Peyer's patch (tissue), 4 donors: Measurements from ENCODE around the gene MPG. TPM values are rescaled to one million over a fixed set of nuclear protein-coding genes. Genes with fewer than 3 reads are reported as not detected.
A peak's percentile ranks its signal among the peaks of the same experiment; 100 is the strongest.
"Not testable (repeated sequence)": the region's sequence is repeated elsewhere in the genome, so short reads cannot be mapped to it uniquely, and the experiment has no call there.

Source experiments
- DNase-seq, 3 donors: peaks; one replicate each; pipeline ENCODE4 v3.0.0-alpha.2; 2017 to 2019
- H3K27ac ChIP-seq, 4 donors: fragments of 200-600 bp; sonication (generic); one replicate each; pipeline ENCODE4 v1.5.1; 2016 to 2019
- H3K27me3 ChIP-seq, 2 donors: fragments of 200-600 bp; sonication (generic); one replicate each; pipeline ENCODE4 v1.5.1; 2019
- H3K36me3 ChIP-seq, 3 donors: fragments of 200-600 bp; sonication (generic); one replicate each; pipeline ENCODE4 v1.5.1; 2016 to 2019
- H3K4me1 ChIP-seq, 4 donors: fragments of 200-600 bp; sonication (generic); one replicate each; pipeline ENCODE4 v1.5.1; 2016 to 2019
- H3K4me3 ChIP-seq, 4 donors: fragments of 200-600 bp; sonication (generic); 1 replicate in 3 of 4; 2 replicates in 1 of 4; pipeline ENCODE4 v1.5.1; 2016 to 2019; ENCODE audit warnings: mild to moderate bottlenecking in 1 of 4
- H3K9me3 ChIP-seq, 4 donors: fragments of 200-600 bp; sonication (generic); one replicate each; pipeline ENCODE4 v1.5.1; 2016 to 2019; ENCODE audit warnings: mild to moderate bottlenecking in 1 of 4
- POLR2A ChIP-seq, 2 donors: fragments of 450-650 bp; IDR thresholded peaks; one replicate each; pipeline ENCODE4 v1.5.1; 2017; ENCODE audit warnings: antibody characterized with exemption in 2 of 2, mild to moderate bottlenecking in 2 of 2, moderate library complexity in 2 of 2
- total RNA-seq, 4 donors: library from RNA; depleted of rRNA; stranded (reverse); fragments of >200 nt; gene quantifications; one replicate each; pipeline ENCODE4 v1.1.0, GENCODE V29; 2016
- TF ChIP-seq, protein P1 (sequence below), 6 experiments: fragments of 450-650 bp in 4 of 6; fragments of 200-600 bp in 2 of 6; sonication (generic) in 1 of 6; IDR thresholded peaks; one replicate each; pipeline ENCODE4 v1.5.1; 2017 to 2019; ENCODE audit warnings: antibody characterized with exemption in 6 of 6, mild to moderate bottlenecking in 3 of 6, moderate library complexity in 1 of 6

The MPG gene, protein sequence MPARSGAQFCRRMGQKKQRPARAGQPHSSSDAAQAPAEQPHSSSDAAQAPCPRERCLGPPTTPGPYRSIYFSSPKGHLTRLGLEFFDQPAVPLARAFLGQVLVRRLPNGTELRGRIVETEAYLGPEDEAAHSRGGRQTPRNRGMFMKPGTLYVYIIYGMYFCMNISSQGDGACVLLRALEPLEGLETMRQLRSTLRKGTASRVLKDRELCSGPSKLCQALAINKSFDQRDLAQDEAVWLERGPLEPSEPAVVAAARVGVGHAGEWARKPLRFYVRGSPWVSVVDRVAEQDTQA
- total RNA-seq, result 10 to 100 TPM; 21.5 to 63.4 (median 44.7) TPM

DNA sequence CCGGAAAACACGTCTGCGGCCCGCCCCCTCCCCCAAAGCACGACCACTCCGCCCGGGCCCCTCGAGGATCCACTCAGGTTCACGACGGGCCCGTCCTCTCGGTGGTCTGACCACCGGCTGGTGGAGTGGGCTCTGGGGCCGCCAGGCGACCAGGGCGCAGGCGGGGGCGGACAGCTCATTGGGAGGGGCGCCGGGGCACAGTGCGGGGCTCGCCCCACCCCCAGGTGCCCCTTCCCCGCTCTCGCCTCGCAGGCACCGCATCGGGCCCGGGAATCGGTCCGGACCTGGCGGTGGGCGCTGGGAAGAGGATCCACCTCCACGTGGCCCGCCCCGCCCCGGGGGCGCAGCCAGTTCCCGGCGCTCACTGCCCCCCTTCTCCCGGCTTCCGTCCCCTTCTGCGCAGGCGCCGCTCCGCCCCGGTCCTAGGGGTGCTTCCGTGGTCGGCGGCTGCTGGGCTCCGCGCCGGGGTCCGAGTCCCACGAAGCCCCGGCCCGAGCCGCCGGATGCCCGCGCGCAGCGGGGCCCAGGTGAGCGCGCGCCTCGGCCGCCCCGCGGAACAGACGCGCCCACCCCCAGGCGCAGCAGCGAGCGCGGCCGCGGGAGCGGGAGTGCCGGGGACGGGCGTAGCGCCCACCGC, at the start of gene MPG:
MPG (plus strand) TSS at position 419 of the 637 bp plus-strand sequence; CDS start at position 504, 85 bp downstream.
- Histone ChIP-seq H3K4me1 (peaks cover 0 to 50% (median 19%) of the 10 kb centered on the region in 4 donors), H3K4me3 (peak within 1 kb of the TSS; percentile 62 to 98 (median 96)), H3K27me3 (no peaks in the 10 kb centered on the region), H3K9me3 (no peaks in the 10 kb centered on the region), H3K36me3 (peaks cover 0 to 16% (median 0%) of the 10 kb centered on the region in 3 donors), H3K27ac (peak within 1 kb of the TSS; percentile 83 to 92 (median 89))
- peak; percentile 85 to 94 (median 86) for DNase-seq
- TF ChIP-seq, protein P1, sequence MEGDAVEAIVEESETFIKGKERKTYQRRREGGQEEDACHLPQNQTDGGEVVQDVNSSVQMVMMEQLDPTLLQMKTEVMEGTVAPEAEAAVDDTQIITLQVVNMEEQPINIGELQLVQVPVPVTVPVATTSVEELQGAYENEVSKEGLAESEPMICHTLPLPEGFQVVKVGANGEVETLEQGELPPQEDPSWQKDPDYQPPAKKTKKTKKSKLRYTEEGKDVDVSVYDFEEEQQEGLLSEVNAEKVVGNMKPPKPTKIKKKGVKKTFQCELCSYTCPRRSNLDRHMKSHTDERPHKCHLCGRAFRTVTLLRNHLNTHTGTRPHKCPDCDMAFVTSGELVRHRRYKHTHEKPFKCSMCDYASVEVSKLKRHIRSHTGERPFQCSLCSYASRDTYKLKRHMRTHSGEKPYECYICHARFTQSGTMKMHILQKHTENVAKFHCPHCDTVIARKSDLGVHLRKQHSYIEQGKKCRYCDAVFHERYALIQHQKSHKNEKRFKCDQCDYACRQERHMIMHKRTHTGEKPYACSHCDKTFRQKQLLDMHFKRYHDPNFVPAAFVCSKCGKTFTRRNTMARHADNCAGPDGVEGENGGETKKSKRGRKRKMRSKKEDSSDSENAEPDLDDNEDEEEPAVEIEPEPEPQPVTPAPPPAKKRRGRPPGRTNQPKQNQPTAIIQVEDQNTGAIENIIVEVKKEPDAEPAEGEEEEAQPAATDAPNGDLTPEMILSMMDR (IDR thresholded peaks at IDR 0.05), result no peak
- peak; percentile 55 to 69 for TF ChIP-seq POLR2A (IDR thresholded peaks at IDR 0.05)

DNA sequence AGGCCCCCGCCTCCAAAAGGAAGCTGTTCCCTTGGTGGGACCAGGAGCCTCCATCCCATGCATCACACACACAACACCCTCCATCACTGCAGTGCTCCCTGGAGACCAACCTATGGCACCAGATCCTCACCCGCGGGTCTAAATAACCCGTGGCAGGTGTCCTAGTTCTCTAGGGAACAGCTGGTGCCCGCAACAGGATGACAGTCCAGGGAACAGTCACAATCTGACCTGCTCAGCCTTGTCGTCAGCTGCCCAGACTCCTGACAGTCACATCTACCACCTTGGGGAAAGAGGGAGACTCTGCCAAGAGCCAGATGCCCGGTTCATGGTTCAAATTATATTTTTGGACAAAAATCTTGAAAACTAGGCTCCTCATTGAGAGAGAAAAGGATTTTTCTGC, 47.4 kb upstream of the MPG start:
- not testable (repeated sequence) for H3K36me3 ChIP-seq, H3K4me1 ChIP-seq, H3K27me3 ChIP-seq, H3K4me3 ChIP-seq, DNase-seq, H3K9me3 ChIP-seq, H3K27ac ChIP-seq

DNA sequence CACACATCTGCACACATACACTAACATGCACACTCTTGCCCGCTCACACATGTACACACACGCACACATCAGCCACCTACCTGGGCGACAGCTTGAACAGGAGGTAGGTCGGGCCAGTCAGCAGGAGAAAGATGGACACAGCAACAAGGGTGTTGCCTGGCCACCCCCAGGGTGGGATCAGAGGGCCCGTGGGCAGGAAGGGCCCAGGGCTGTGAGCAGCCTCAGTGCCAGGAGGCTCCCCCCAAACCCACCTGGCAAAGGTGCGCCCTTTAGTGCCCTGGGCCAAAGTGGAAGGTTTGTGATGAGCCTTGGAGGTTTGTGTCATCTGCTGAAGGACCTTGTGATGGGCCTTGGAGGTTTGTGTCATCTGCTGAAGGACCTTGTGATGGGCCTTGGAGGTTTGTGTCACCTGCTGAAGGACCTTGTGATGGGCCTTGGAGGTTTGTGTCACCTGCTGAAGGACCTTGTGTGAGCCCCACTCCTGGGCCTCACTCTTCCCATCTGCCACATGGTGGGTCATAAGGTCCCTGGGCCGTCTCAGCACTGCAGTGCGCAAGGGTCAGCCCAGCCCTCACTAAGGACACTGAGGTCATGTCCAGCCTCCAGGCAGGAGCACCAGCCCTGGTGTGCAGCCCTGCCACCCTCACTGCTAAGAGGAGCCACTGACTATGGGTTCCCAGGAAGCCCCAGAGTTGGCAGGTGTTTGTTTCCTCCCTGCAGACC, 44.7 kb upstream of the MPG start:
- peaks cover 0 to 21% (median 6%) of the 10 kb centered on the region in 4 donors for H3K4me1 ChIP-seq
- peak overlapping the region in 1 of 4 donors; percentile 87 for H3K27ac ChIP-seq
- H3K36me3 ChIP-seq, DNase-seq, H3K9me3 ChIP-seq, H3K27me3 ChIP-seq: not testable (repeated sequence)
- peak overlapping the region in 1 of 4 donors; percentile 28 for H3K4me3 ChIP-seq

DNA sequence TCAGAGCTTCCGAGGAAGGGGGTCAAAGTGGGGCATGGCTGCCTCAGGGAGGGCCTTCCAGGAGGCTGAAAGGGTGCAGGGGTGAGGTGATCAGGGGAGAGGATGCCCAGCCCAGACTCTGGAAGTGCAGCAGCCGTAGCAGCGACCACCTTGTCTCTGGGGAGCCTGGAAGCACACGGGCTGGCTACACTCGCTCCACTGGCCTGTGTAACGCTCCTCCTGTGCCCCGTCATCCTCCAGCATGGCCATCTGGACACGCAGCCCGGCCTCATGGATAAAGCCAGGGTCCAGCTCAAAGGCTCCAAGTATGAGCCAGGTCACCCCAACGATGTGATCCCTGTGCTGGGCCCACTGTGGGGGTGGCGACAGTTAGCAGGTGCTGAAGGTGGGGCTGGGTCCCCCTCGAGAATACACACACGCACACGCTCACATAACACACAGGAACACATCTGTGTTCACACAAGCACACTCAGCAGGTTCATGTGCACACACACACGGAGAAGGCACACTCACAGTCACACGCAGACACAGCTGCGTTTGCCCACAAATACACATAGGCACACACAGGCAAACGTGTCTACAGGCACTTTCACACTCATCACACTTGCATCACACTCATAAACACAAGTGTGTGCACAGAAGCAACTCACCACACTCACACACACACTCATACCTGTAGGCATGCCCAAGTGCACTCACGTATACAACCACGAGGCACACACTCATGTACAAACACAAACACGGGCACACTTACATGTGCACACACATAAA, 44.0 kb upstream of the MPG start:
- Histone ChIP-seq H3K4me3 (peak overlapping the region in 1 of 4 donors; percentile 28), H3K27ac (peak overlapping the region in 2 of 4 donors; percentile 71 to 87), H3K27me3 (no peaks in the 10 kb centered on the region), H3K36me3 (no peaks in the 10 kb centered on the region), H3K9me3 (no peaks in the 10 kb centered on the region), H3K4me1 (peaks cover 0 to 27% (median 8%) of the 10 kb centered on the region in 4 donors)
- TF ChIP-seq, protein P1 (IDR thresholded peaks at IDR 0.05), result no peak
- no peak for TF ChIP-seq POLR2A (IDR thresholded peaks at IDR 0.05)
- DNase-seq, result no peak

DNA sequence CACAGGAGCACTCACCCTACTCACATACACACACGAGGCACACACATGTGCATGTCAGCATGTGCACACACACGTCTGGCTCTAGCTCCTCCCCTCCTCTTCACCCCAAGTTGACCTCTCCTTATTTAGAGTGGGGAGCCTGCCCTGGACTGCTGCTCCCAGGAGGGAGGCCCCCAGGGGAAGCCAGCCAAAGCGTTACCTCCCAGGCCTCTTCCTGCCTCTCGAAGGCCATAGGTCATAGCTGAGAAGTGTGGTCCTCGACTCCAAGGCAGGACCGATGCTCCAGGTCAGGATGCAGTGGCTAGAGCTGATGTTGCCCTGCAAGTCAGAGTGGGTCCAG, 43.4 kb upstream of the MPG start:
- TF ChIP-seq, protein P1 (IDR thresholded peaks at IDR 0.05), result no peak
- TF ChIP-seq POLR2A (IDR thresholded peaks at IDR 0.05), result no peak
- no peaks in the 10 kb centered on the region for H3K36me3 ChIP-seq
- no peaks in the 10 kb centered on the region for H3K27me3 ChIP-seq
- DNase-seq, result peak in 1 of 3 donors; percentile 34
- H3K27ac ChIP-seq, result peak overlapping the region in 2 of 4 donors; percentile 71 to 87
- H3K9me3 ChIP-seq, result no peaks in the 10 kb centered on the region
- peak overlapping the region in 1 of 4 donors; percentile 28 for H3K4me3 ChIP-seq
- H3K4me1 ChIP-seq, result peaks cover 0 to 30% (median 11%) of the 10 kb centered on the region in 4 donors

DNA sequence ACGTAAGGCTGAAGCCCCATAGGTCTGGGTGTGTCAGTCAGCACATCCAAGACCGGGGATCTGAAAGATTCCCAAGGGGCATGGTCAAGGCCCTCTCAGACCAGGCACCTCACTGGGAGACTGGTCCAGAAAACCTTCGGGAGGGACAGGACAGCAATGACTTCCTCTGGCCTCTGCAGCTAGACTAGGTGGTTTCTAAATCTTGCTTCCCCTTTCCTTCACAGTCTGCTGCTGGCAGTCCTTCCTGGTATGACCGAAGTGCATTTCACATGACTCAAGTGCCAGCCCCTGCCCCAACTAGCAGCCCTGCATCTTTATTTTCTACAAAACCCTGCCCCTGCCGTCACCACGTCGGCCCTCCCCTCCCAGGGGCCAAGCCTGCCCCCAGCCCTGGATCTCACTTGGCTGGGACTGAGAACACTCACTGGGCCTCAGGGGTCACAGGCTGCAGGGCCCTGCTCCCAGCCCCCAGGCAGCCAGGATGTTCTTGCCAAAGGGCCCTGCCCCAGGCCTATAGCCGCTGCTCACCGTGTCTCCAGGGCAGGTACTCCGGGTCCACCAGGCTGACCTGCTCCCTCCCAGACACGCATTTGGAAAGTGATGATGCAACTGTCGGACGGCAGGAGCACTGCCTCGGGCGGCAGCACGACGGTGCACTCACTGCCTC, 42.9 kb upstream of the MPG start:
- H3K9me3 ChIP-seq, result no peaks in the 10 kb centered on the region
- peak overlapping the region in 2 of 4 donors; percentile 71 to 87 for H3K27ac ChIP-seq
- peak overlapping the region in 1 of 4 donors; percentile 28 for H3K4me3 ChIP-seq
- H3K27me3 ChIP-seq, result no peaks in the 10 kb centered on the region
- DNase-seq, result peak in 2 of 3 donors; percentile 63 to 72
- TF ChIP-seq, protein P1 (IDR thresholded peaks at IDR 0.05), result no peak
- peaks cover 0 to 30% (median 11%) of the 10 kb centered on the region in 4 donors for H3K4me1 ChIP-seq
- no peaks in the 10 kb centered on the region for H3K36me3 ChIP-seq
